GM12878 (cell line): ENCODE measurements around the gene AQP7. TPM values are rescaled to one million over a fixed set of nuclear protein-coding genes. Genes with fewer than 3 reads are reported as not detected.

Experiments
- ATAC-seq: fragments of 200-7000 bp; cut with Tn5 transposase; 3 replicates; pipeline ENCODE4 v1.9.1; 2020; ENCODE audit warnings: mild to moderate bottlenecking, moderate library complexity
- BruUV-seq: library from RNA; stranded (reverse); fragments of 400-500 nt; replicated peaks from 2 replicates; lab custom pipeline; 2021; lab: Mats Ljungman, UMichigan
- CTCF ChIA-PET: fragments of 300-600 bp; sonication (Branson Sonifier 250); formaldehyde crosslinking; extraction: SDS; loops from one replicate; lab custom pipeline; 2021; ENCODE audit warnings: inconsistent platforms; lab: Yijun Ruan, JAX
- POLR2A ChIA-PET: fragments of 350-600 bp; formaldehyde crosslinking; extraction: SDS; loops from one replicate; lab custom pipeline; 2021; ENCODE audit warnings: inconsistent platforms; lab: Charles Lee
- RAD21 ChIA-PET: fragments of 300-600 bp; sonication (Branson Sonifier 250); formaldehyde crosslinking; loops from one replicate; lab custom pipeline; 2023; ENCODE audit warnings: antibody characterized with exemption; ENCODE audit not compliant: unreplicated experiment; lab: Charles Lee
- SMC1A ChIA-PET: fragments of 300-600 bp; sonication (Branson Sonifier 250); formaldehyde crosslinking; loops from one replicate; lab custom pipeline; 2023; ENCODE audit not compliant: unreplicated experiment, uncharacterized antibody; lab: Charles Lee
- DNase-seq: peaks from one replicate; pipeline ENCODE4 v3.0.0-alpha.2; 2011; ENCODE audit warnings: low read depth, low spot score
- FAIRE-seq: peaks from 3 replicates; lab custom pipeline; 2011; peaks lifted over from hg19 to GRCh38; lab: Jason Lieb, UNC
- H2AFZ ChIP-seq: 2 replicates; pipeline ENCODE4 v1.6.0; 2011; ENCODE audit warnings: low read depth, low read length, control low read depth; ENCODE audit not compliant: control insufficient read depth
- H3K27ac ChIP-seq: 2 replicates; pipeline ENCODE4 v1.5.1; 2011; ENCODE audit warnings: control low read depth; ENCODE audit not compliant: control insufficient read depth, insufficient read depth
- H3K27me3 ChIP-seq, 2 experiments: replicated peaks in 1 of 2; 2 replicates each; pipeline versions ENCODE4 v1.6.0 to v1.6.1; 2011; ENCODE audit warnings: low read length in 1 of 2; ENCODE audit not compliant: control insufficient read depth in 2 of 2, insufficient read depth in 2 of 2
- H3K36me3 ChIP-seq, 2 experiments: 2 replicates each; pipeline ENCODE4 v1.5.1; 2011; ENCODE audit warnings: low read length in 1 of 2; ENCODE audit not compliant: control insufficient read depth in 2 of 2, insufficient read depth in 2 of 2
- H3K4me1 ChIP-seq: 2 replicates; pipeline ENCODE4 v1.6.1; 2011; ENCODE audit warnings: mild to moderate bottlenecking, low read length, moderate library complexity, mixed read lengths; ENCODE audit not compliant: control insufficient read depth, insufficient read depth
- H3K4me2 ChIP-seq: 2 replicates; pipeline ENCODE4 v1.6.0; 2011; ENCODE audit warnings: control low read depth; ENCODE audit not compliant: control insufficient read depth, insufficient read depth
- H3K4me3 ChIP-seq: fragments of 200-600 bp; sonication (generic); 2 replicates; pipeline ENCODE4 v1.5.1; 2016
- H3K79me2 ChIP-seq: 2 replicates; pipeline ENCODE4 v1.6.0; 2011; ENCODE audit warnings: low read length; ENCODE audit not compliant: control insufficient read depth, insufficient read depth
- H3K9ac ChIP-seq: 2 replicates; pipeline ENCODE4 v1.8.0; 2011; ENCODE audit warnings: low read length, control low read depth, mixed read lengths; ENCODE audit not compliant: control insufficient read depth, insufficient read depth
- H3K9me3 ChIP-seq: replicated peaks from 3 replicates; pipeline ENCODE4 v1.5.1; 2011; ENCODE audit warnings: mild to moderate bottlenecking, low read length; ENCODE audit not compliant: control insufficient read depth, insufficient read depth
- H4K20me1 ChIP-seq: 2 replicates; pipeline ENCODE4 v1.6.0; 2011; ENCODE audit not compliant: control insufficient read depth, insufficient read depth
- ASH2L ChIP-seq: fragments of 300-600, 200-600 bp; sonication (generic); IDR thresholded peaks from 2 replicates; pipeline ENCODE4 v1.6.1; 2017; ENCODE audit warnings: low read depth, mild to moderate bottlenecking, borderline replicate concordance
- E2F4 ChIP-seq: IDR thresholded peaks from 2 replicates; pipeline ENCODE4 v1.6.1; 2012; ENCODE audit warnings: low read depth, low read length, improper control_type of control experiment
- ESRRA ChIP-seq: IDR thresholded peaks from 2 replicates; pipeline ENCODE4 v1.6.1; 2012; ENCODE audit warnings: mild to moderate bottlenecking, low read length, improper control_type of control experiment
- EZH2 ChIP-seq: IDR thresholded peaks from 2 replicates; pipeline ENCODE4 v1.6.1; 2012; ENCODE audit warnings: low read depth, mild to moderate bottlenecking, control low read depth, inconsistent platforms, low read length, borderline replicate concordance; ENCODE audit not compliant: control insufficient read depth
- IKZF2 ChIP-seq, 2 experiments: fragments of 450-650 bp; IDR thresholded peaks; 2 replicates each; pipeline ENCODE4 v1.6.1; 2017; ENCODE audit warnings: mild to moderate bottlenecking in 2 of 2, moderate library complexity in 2 of 2
- JUND ChIP-seq: IDR thresholded peaks from 2 replicates; pipeline ENCODE4 v1.6.1; 2012; ENCODE audit warnings: low read depth, mild to moderate bottlenecking, low read length, improper control_type of control experiment, moderate library complexity
- SP1 ChIP-seq: IDR thresholded peaks from one replicate; pipeline ENCODE4 v1.6.1; 2011; ENCODE audit warnings: low read depth, low read length
- STAT1 ChIP-seq: fragments of 450-650 bp; conservative IDR thresholded peaks from 2 replicates; pipeline ENCODE4 v1.6.1; 2014; ENCODE audit warnings: antibody characterized with exemption, mild to moderate bottlenecking
- STAT3 ChIP-seq: IDR thresholded peaks from 2 replicates; pipeline ENCODE4 v1.6.1; 2011; ENCODE audit warnings: low read depth, low read length, improper control_type of control experiment
- SUZ12 ChIP-seq: fragments of 200-600 bp; sonication (generic); IDR thresholded peaks from one replicate; pipeline ENCODE4 v1.6.1; 2018; ENCODE audit warnings: antibody characterized with exemption, mild to moderate bottlenecking; ENCODE audit not compliant: unreplicated experiment
- TARDBP ChIP-seq: IDR thresholded peaks from 2 replicates; pipeline ENCODE4 v1.6.1; 2016; ENCODE audit warnings: borderline replicate concordance
- ZBTB33 ChIP-seq: fragments of 450-650 bp; IDR thresholded peaks from 2 replicates; pipeline ENCODE4 v1.6.1; 2017; ENCODE audit warnings: mild to moderate bottlenecking
- ZBTB40 ChIP-seq: fragments of 450-650 bp; IDR thresholded peaks from 2 replicates; pipeline ENCODE4 v1.6.1; 2016; ENCODE audit warnings: mild to moderate bottlenecking, moderate library complexity, borderline replicate concordance
- WGBS: methylation state at CpG from one replicate; pipeline ENCODE4 v1.1.6; 2016; ENCODE audit warnings: low lambda C conversion rate; ENCODE audit not compliant: insufficient replicate concordance, insufficient coverage; ENCODE audit errors: missing lambda C conversion rate; 5-methylcytosine and 5-hydroxymethylcytosine counted together
- in situ Hi-C: fragments of 300-500 bp; cut with MboI; formaldehyde crosslinking; loops from 9 replicates; pipeline ENCODE4 v1.14.3; 2018; ENCODE audit warnings: mixed read lengths
- intact Hi-C: fragments of 100-400 bp; cut with micrococcal nuclease; formaldehyde crosslinking; loops from one replicate; pipeline ENCODE4 v1.14.2; 2022; ENCODE audit not compliant: unreplicated experiment
- polyA plus RNA-seq, 11 experiments: library from polyadenylated mRNA; depleted of rRNA in 4 of 11; unstranded in 6 of 11; stranded (reverse) in 5 of 11; fragments of >200 nt; fragmentation: Nextera tagmentation in 4 of 11; fragmentation: Illumina TruSeq in 1 of 11; extraction: Ambion mirVana in 4 of 11; extraction: Trizol in 1 of 11; gene quantifications; 1 replicate in 1 of 11; 2 replicates in 10 of 11; pipeline versions ENCODE4 v1.2.1 to v1.2.3, GENCODE V29; 2011 to 2016; ENCODE audit warnings: inconsistent platforms in 2 of 11, missing spikeins in 2 of 11, low read depth in 1 of 11
- total RNA-seq, 4 experiments: library from RNA; depleted of rRNA in 3 of 4; stranded (reverse); fragments of >200 nt in 3 of 4; fragmentation: Illumina TruSeq in 1 of 4; extraction: Trizol in 1 of 4; gene quantifications; 2 replicates each; pipeline versions ENCODE4 v1.2.1 to v1.2.3, GENCODE V29; 2013 to 2021

The AQP7 gene
- total and polyA plus RNA-seq, 10 of the 15 experiments (the other 5 are each of a cell fraction or from before 2014, with no cell fraction given) = 0.04 to 0.18 (median 0.04) TPM; not detected in 7

- no peak overlapping the region for H3K9ac ChIP-seq
- no TSS peak for BruUV-seq
- no peaks in the 10 kb centered on the region for H3K4me1 ChIP-seq
- in situ Hi-C loops = no loop called here
- SMC1A ChIA-PET = interaction anchor here (0.7 to 2.8 kb wide), 7 partner anchors 15 to 98 kb away, joined by 3 to 14 read pairs (median 4); partner anchors contain the start of gene NOL6
- POLR2A ChIA-PET = no interaction called here
- CTCF ChIA-PET = interaction anchor here (0.6 to 5.7 kb wide), 38 partner anchors 9 to 777 kb away, joined by 3 to 62 read pairs (median 5); partner anchors contain the start of genes NFX1 and NOL6
- no peak for TF ChIP-seq STAT1
- TF ChIP-seq STAT3 = no peak
- no peak for TF ChIP-seq ZBTB33
- no peak for TF ChIP-seq IKZF2 (IDR thresholded peaks at IDR 0.05)
- TF ChIP-seq SP1 = no peak
- no peak for TF ChIP-seq SUZ12
- TF ChIP-seq ASH2L = no peak
- no peak for TF ChIP-seq EZH2
- TF ChIP-seq ZBTB40 = no peak
- TF ChIP-seq TARDBP = no peak
- no peak for TF ChIP-seq ESRRA
- no peak for TF ChIP-seq E2F4
- TF ChIP-seq JUND = no peak
- TF ChIP-seq, all 136 proteins: peak for 0
- DNase-seq (no peak), ATAC-seq (no peak), FAIRE-seq (peak; percentile 61)
- Histone ChIP-seq H3K27me3 (no peaks in the 10 kb centered on the region), H3K36me3 (peaks cover 4 to 14% of the 10 kb centered on the region in 2 experiments), H2AFZ (no peak overlapping the region), H3K9me3 (no peaks in the 10 kb centered on the region), H3K4me3 (no peak overlapping the region), H3K4me2 (no peak overlapping the region), H4K20me1 (no peaks in the 10 kb centered on the region), H3K27ac (no peak overlapping the region), H3K79me2 (no peaks in the 10 kb centered on the region)
- intact Hi-C loops = no loop called here
- RAD21 ChIA-PET = interaction anchor here (0.6 to 3.9 kb wide), 8 partner anchors 28 to 142 kb away, joined by 3 to 28 read pairs (median 3); partner anchors contain the start of gene NOL6
- 76% methylated on average over 15 of the region's 15 CpGs for WGBS
Measured at GRCh38 chr9:33375238-33375840, 27.0 kb downstream of the AQP7 start.
